Panc1 (cell line): ENCODE measurements around the gene HOXA7.

Experiments used
- CTCF ChIP-seq: fragments of 450-650 bp; IDR thresholded peaks from 2 replicates; pipeline ENCODE4 v1.5.1; 2017; ENCODE audit warnings: mild to moderate bottlenecking
- POLR2AphosphoS5 ChIP-seq: IDR thresholded peaks from 2 replicates; pipeline ENCODE4 v1.6.1; 2012; ENCODE audit warnings: mild to moderate bottlenecking, low read depth, low read length, moderate library complexity
- SIN3A ChIP-seq: IDR thresholded peaks from 2 replicates; pipeline ENCODE4 v1.6.1; 2012; ENCODE audit warnings: low read depth, mild to moderate bottlenecking, low read length, moderate library complexity, borderline replicate concordance; ENCODE audit not compliant: insufficient read depth
- TCF7L2 ChIP-seq: IDR thresholded peaks from 2 replicates; pipeline ENCODE4 v1.6.1; 2011; ENCODE audit warnings: mild to moderate bottlenecking, low read depth, low read length, inconsistent platforms
- TF ChIP-seq, protein P1 (sequence below), 2 experiments: IDR thresholded peaks; 2 replicates each; pipeline ENCODE4 v1.6.1; 2011 to 2012; ENCODE audit warnings: low read depth in 2 of 2, control low read depth in 1 of 2, low read length in 1 of 2, mild to moderate bottlenecking in 1 of 2, moderate library complexity in 1 of 2; ENCODE audit not compliant: insufficient read depth in 1 of 2

- no peak for TF ChIP-seq CTCF
- TF ChIP-seq SIN3A, result no peak
- 0 out of 2 replicates have a peak, but pooled peaks have one; percentile 45 for TF ChIP-seq TCF7L2
- TF ChIP-seq, protein P1, sequence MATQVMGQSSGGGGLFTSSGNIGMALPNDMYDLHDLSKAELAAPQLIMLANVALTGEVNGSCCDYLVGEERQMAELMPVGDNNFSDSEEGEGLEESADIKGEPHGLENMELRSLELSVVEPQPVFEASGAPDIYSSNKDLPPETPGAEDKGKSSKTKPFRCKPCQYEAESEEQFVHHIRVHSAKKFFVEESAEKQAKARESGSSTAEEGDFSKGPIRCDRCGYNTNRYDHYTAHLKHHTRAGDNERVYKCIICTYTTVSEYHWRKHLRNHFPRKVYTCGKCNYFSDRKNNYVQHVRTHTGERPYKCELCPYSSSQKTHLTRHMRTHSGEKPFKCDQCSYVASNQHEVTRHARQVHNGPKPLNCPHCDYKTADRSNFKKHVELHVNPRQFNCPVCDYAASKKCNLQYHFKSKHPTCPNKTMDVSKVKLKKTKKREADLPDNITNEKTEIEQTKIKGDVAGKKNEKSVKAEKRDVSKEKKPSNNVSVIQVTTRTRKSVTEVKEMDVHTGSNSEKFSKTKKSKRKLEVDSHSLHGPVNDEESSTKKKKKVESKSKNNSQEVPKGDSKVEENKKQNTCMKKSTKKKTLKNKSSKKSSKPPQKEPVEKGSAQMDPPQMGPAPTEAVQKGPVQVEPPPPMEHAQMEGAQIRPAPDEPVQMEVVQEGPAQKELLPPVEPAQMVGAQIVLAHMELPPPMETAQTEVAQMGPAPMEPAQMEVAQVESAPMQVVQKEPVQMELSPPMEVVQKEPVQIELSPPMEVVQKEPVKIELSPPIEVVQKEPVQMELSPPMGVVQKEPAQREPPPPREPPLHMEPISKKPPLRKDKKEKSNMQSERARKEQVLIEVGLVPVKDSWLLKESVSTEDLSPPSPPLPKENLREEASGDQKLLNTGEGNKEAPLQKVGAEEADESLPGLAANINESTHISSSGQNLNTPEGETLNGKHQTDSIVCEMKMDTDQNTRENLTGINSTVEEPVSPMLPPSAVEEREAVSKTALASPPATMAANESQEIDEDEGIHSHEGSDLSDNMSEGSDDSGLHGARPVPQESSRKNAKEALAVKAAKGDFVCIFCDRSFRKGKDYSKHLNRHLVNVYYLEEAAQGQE (IDR thresholded peaks at IDR 0.05; ENCODE audit: insufficient read depth in 1 of 2, low read depth in 2 of 2, low read length in 1 of 2), result no peak
- TF ChIP-seq POLR2AphosphoS5, result no peak
These were observed 40.2 kb downstream of the HOXA7 start for GRCh38 chr7:27116031-27116961.
